Fibroblast of mammary gland (primary cell): Measurements from ENCODE around the gene COL4A6.
"Not testable (repeated sequence)": the region's sequence is repeated elsewhere in the genome, so short reads cannot be mapped to it uniquely, and the experiment has no call there.

Experiments used
- DNase-seq: peaks from one replicate; pipeline ENCODE4 v3.0.0-alpha.2; 2010; ENCODE audit warnings: low read depth
- H3K4me3 ChIP-seq: 2 replicates; pipeline ENCODE4 v1.5.1; 2011; ENCODE audit warnings: low read depth, mild to moderate bottlenecking, low read length, moderate library complexity; ENCODE audit not compliant: control insufficient read depth
- CTCF ChIP-seq: conservative IDR thresholded peaks from 2 replicates; pipeline ENCODE4 v1.5.1; 2011; ENCODE audit warnings: low read depth, low read length, inconsistent platforms; ENCODE audit not compliant: control insufficient read depth, insufficient read depth

COL4A6 gene

GRCh38 chrX:108438110-108438623 is at the start of gene COL4A6:
COL4A6 (minus strand) TSS chrX:108438422; CDS start chrX:108438196, 226 bp downstream.
- peak within 1 kb of the TSS; percentile 61 for H3K4me3 ChIP-seq
- TF ChIP-seq CTCF, result no peak
- no peak for DNase-seq

- TF ChIP-seq CTCF, result no peak
- DNase-seq, result no peak
- no peak overlapping the region for H3K4me3 ChIP-seq
These were observed 47.7 kb upstream of the COL4A6 start for GRCh38 chrX:108485960-108486359.

GRCh38 chrX:108484251-108484650 is 46.0 kb upstream of the COL4A6 start:
- H3K4me3 ChIP-seq, result no peak overlapping the region
- no peak for TF ChIP-seq CTCF

GRCh38 chrX:108481528-108481927 is 43.3 kb upstream of the COL4A6 start:
- DNase-seq, H3K4me3 ChIP-seq: not testable (repeated sequence)

More at GRCh38 chrX:108484251-108484650, 46.0 kb upstream of the COL4A6 start:
- no peak for DNase-seq

- DNase-seq, result no peak
- no peak for TF ChIP-seq CTCF
These were observed 35.8 kb upstream of the COL4A6 start for GRCh38 chrX:108473979-108474378.

GRCh38 chrX:108468486-108468885 is 30.3 kb upstream of the COL4A6 start:
- peak; percentile 46 for DNase-seq
- TF ChIP-seq CTCF, result no peak

More at GRCh38 chrX:108473979-108474378, 35.8 kb upstream of the COL4A6 start:
- H3K4me3 ChIP-seq, result no peak overlapping the region

GRCh38 chrX:108464604-108465003 is 26.4 kb upstream of the COL4A6 start:
- no peak for TF ChIP-seq CTCF
- no peak for DNase-seq

More at GRCh38 chrX:108468486-108468885, 30.3 kb upstream of the COL4A6 start:
- H3K4me3 ChIP-seq, result no peak overlapping the region

More at GRCh38 chrX:108464604-108465003, 26.4 kb upstream of the COL4A6 start:
- H3K4me3 ChIP-seq, result no peak overlapping the region
